ENCODE measurements around the gene ENPP3.

DNA sequence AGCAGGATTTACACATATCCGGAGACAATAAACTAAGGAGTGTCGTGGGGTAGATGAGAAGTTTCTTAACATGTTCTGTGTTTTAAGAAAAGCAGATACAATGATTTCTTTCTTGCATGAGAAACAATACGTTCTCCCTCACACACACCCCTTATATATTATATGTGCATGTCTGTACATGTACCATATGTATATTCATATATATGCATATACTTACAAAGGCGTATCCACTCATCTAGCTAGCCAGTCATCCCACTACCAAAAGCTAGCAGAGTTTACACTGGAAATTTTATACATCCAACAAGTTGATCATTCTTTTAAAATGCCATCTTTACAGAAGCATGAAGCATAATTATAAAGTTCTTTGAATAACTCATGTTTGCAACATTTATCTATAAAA is 49.2 kb upstream of the ENPP3 start:
- TF ChIP-seq, protein P1, sequence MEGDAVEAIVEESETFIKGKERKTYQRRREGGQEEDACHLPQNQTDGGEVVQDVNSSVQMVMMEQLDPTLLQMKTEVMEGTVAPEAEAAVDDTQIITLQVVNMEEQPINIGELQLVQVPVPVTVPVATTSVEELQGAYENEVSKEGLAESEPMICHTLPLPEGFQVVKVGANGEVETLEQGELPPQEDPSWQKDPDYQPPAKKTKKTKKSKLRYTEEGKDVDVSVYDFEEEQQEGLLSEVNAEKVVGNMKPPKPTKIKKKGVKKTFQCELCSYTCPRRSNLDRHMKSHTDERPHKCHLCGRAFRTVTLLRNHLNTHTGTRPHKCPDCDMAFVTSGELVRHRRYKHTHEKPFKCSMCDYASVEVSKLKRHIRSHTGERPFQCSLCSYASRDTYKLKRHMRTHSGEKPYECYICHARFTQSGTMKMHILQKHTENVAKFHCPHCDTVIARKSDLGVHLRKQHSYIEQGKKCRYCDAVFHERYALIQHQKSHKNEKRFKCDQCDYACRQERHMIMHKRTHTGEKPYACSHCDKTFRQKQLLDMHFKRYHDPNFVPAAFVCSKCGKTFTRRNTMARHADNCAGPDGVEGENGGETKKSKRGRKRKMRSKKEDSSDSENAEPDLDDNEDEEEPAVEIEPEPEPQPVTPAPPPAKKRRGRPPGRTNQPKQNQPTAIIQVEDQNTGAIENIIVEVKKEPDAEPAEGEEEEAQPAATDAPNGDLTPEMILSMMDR (IDR thresholded peaks at IDR 0.05) = no peak
- no peak for TF ChIP-seq POLR2A (IDR thresholded peaks at IDR 0.05)
- TF ChIP-seq POLR2AphosphoS5 (IDR thresholded peaks at IDR 0.05) = no peak
